Nephron (organoid): ENCODE data around the gene UACA.
"Not testable (repeated sequence)": the region's sequence is repeated elsewhere in the genome, so short reads cannot be mapped to it uniquely, and the experiment has no call there.

Source experiments
- H3K27ac Mint-ChIP-seq, 3 experiments: 2 replicates each; pipeline ENCODE4 v1.8.0; 2020; ENCODE audit warnings: mixed read lengths in 3 of 3, mild to moderate bottlenecking in 2 of 3, moderate library complexity in 1 of 3
- H3K27me3 Mint-ChIP-seq: 2 replicates; pipeline ENCODE4 v1.8.0; 2021; ENCODE audit warnings: low read depth, mild to moderate bottlenecking, moderate library complexity, mixed read lengths
- H3K36me3 Mint-ChIP-seq: 2 replicates; pipeline ENCODE4 v1.8.0; 2020; ENCODE audit warnings: low read depth, mixed read lengths
- H3K4me1 Mint-ChIP-seq: 2 replicates; pipeline ENCODE4 v1.8.0; 2020; ENCODE audit warnings: mixed read lengths
- H3K4me3 Mint-ChIP-seq, 3 experiments: 2 replicates each; pipeline ENCODE4 v1.8.0; 2020; ENCODE audit warnings: mild to moderate bottlenecking in 3 of 3, mixed read lengths in 3 of 3, moderate library complexity in 2 of 3
- H3K9me3 Mint-ChIP-seq: 2 replicates; pipeline ENCODE4 v1.8.0; 2020; ENCODE audit warnings: mixed read lengths
- CTCF ChIP-seq, 3 experiments: fragments of 200-600 bp; sonication (generic); IDR thresholded peaks; one replicate each; pipeline ENCODE4 v1.5.0; 2021; ENCODE audit warnings: antibody characterized with exemption in 3 of 3; ENCODE audit not compliant: unreplicated experiment in 3 of 3

The UACA gene, protein sequence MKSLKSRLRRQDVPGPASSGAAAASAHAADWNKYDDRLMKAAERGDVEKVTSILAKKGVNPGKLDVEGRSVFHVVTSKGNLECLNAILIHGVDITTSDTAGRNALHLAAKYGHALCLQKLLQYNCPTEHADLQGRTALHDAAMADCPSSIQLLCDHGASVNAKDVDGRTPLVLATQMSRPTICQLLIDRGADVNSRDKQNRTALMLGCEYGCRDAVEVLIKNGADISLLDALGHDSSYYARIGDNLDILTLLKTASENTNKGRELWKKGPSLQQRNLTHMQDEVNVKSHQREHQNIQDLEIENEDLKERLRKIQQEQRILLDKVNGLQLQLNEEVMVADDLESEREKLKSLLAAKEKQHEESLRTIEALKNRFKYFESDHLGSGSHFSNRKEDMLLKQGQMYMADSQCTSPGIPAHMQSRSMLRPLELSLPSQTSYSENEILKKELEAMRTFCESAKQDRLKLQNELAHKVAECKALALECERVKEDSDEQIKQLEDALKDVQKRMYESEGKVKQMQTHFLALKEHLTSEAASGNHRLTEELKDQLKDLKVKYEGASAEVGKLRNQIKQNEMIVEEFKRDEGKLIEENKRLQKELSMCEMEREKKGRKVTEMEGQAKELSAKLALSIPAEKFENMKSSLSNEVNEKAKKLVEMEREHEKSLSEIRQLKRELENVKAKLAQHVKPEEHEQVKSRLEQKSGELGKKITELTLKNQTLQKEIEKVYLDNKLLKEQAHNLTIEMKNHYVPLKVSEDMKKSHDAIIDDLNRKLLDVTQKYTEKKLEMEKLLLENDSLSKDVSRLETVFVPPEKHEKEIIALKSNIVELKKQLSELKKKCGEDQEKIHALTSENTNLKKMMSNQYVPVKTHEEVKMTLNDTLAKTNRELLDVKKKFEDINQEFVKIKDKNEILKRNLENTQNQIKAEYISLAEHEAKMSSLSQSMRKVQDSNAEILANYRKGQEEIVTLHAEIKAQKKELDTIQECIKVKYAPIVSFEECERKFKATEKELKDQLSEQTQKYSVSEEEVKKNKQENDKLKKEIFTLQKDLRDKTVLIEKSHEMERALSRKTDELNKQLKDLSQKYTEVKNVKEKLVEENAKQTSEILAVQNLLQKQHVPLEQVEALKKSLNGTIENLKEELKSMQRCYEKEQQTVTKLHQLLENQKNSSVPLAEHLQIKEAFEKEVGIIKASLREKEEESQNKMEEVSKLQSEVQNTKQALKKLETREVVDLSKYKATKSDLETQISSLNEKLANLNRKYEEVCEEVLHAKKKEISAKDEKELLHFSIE (N-terminal part only)

GRCh38 chr15:70763120-70763949, at the start of gene UACA:
UACA (minus strand) TSS chr15:70763558; CDS start chr15:70763407, 151 bp downstream.
- H3K27ac Mint-ChIP-seq: peak within 1 kb of the TSS; percentile 85 to 95 (median 89)
- no peak for TF ChIP-seq CTCF (IDR thresholded peaks at IDR 0.05; ENCODE audit: unreplicated experiment in 3 of 3)
- H3K4me3 Mint-ChIP-seq: peak within 1 kb of the TSS; percentile 86 to 92 (median 89)
- no peaks in the 10 kb centered on the region for H3K9me3 Mint-ChIP-seq
- H3K27me3 Mint-ChIP-seq: no peaks in the 10 kb centered on the region
- H3K36me3 Mint-ChIP-seq: no peaks in the 10 kb centered on the region
- peaks cover 45% of the 10 kb centered on the region for H3K4me1 Mint-ChIP-seq

- no peaks in the 10 kb centered on the region for H3K36me3 Mint-ChIP-seq
- H3K4me3 Mint-ChIP-seq: no peak overlapping the region
- H3K27me3 Mint-ChIP-seq: peaks cover 7% of the 10 kb centered on the region
- no peaks in the 10 kb centered on the region for H3K4me1 Mint-ChIP-seq
- no peaks in the 10 kb centered on the region for H3K9me3 Mint-ChIP-seq
- no peak overlapping the region for H3K27ac Mint-ChIP-seq
- no peak for TF ChIP-seq CTCF (IDR thresholded peaks at IDR 0.05; ENCODE audit: unreplicated experiment in 3 of 3)
These were observed 49.5 kb upstream of the UACA start for GRCh38 chr15:70812827-70813364.

DNA sequence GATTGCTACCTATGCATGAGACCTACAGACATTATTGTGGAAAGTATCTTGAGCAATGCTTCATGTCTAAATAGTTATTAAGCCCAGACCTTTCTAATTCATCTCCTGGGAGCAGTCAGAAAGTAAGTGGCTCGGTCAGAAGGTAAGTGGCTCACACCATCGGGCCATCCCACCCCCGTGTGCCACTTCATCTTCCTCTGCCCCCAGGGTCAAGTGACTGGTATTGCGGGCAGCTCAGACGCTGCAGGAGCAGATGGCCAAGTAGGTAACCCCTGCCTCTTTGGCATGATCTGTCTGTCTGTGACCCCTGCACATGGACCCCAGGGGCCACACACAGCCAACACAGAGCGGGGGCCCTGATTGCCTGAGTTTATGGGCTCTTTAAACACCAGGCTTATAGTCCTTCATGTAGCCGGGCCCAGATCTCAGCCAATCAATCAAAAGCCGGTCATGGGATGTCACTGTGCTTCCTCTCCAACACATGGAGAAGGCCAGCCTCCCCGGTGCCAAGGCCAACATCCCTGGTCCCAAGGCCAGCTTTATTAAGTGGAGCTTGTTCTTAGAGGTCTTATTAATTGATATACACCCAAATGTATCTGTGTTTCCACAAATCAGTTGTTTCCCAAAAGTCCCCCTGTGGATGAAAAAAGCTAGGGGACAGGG, 47.7 kb upstream of the UACA start:
- TF ChIP-seq CTCF (IDR thresholded peaks at IDR 0.05; ENCODE audit: unreplicated experiment in 3 of 3): no peak
- Mint-ChIP-seq H3K36me3 (no peaks in the 10 kb centered on the region), H3K4me3 (no peak overlapping the region), H3K9me3 (no peaks in the 10 kb centered on the region), H3K4me1 (peaks cover 5% of the 10 kb centered on the region), H3K27me3 (peaks cover 7% of the 10 kb centered on the region), H3K27ac (no peak overlapping the region)

DNA sequence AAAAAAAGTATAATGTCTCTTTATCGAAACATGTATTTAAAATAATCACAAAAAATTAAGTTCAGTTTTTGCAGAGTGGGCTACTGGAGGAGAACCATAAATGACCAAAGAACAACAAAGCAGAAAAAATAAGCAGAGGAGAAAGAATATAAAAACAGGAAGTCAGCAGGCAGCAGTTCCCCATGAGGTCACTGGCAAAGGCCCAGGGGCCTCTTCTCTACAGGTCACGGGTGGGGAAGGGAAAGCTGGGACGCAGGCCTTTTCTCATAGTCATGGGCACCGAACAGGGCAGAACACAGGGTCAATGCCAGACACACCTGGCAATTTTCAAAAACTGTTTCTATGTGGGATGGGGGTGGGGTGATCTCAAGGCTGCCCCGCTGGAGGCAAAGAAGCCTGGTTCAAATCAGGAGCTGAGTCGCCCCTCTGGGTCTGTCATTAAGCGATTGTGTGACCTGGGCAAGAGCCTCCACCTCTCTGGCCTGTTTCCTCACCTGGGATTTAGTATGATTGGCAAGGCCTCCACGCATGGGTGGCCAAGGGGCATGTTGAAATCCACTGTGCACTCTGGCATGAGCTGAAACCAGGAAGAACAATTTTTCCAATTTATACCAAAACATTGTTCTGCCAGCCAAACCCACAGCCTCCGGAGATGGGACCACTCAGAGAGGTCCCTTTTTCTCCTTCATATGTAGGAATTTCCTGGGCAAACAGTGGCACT, 43.8 kb upstream of the UACA start:
- peaks cover 5% of the 10 kb centered on the region for H3K4me1 Mint-ChIP-seq
- no peaks in the 10 kb centered on the region for H3K36me3 Mint-ChIP-seq
- no peak for TF ChIP-seq CTCF (IDR thresholded peaks at IDR 0.05; ENCODE audit: unreplicated experiment in 3 of 3)
- H3K27me3 Mint-ChIP-seq: peaks cover 14% of the 10 kb centered on the region
- no peak overlapping the region for H3K4me3 Mint-ChIP-seq
- H3K9me3 Mint-ChIP-seq: no peaks in the 10 kb centered on the region
- H3K27ac Mint-ChIP-seq: peak overlapping the region in 2 of 3 experiments; percentile 21 to 29

DNA sequence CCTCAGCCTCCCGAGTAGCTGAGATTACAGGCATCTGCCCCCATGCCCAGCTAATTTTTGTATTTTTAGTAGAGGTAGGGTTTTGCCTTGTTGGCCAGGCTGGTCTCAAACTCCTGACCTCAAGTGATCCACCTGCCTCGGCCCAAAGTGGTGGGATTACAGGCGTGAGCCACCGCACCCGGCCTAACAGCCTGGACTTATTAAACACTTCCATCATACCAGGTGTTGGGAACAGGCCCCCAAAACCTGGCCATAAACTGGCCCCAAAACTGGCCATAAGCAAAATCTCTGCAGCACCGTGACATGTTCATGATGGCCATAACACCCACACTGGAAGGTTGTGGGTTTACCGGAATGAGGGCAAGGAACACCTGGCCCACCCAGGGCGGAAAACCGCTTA, 41.0 kb upstream of the UACA start:
- not testable (repeated sequence) for H3K27ac Mint-ChIP-seq, H3K4me3 Mint-ChIP-seq, H3K36me3 Mint-ChIP-seq, H3K27me3 Mint-ChIP-seq, H3K9me3 Mint-ChIP-seq
- peaks cover 17% of the 10 kb centered on the region for H3K4me1 Mint-ChIP-seq
